GM12864 (cell line): Measurements from ENCODE around the gene SPCS1.

Source experiments
- DNase-seq: peaks from one replicate; pipeline ENCODE4 v3.0.0-alpha.2; 2011; ENCODE audit warnings: low read depth
- H3K4me3 ChIP-seq: 2 replicates; pipeline ENCODE4 v1.5.1; 2011; ENCODE audit warnings: mild to moderate bottlenecking, low read depth, low read length, control low read depth
- TF ChIP-seq, protein P1 (sequence below): IDR thresholded peaks from 2 replicates; pipeline ENCODE4 v1.5.1; 2011; ENCODE audit warnings: low read depth, mild to moderate bottlenecking, moderate library complexity, low read length, control low read depth, inconsistent platforms; ENCODE audit errors: missing control alignments

Gene SPCS1

GRCh38 chr3:52685285-52685708 lies 20.6 kb upstream of the SPCS1 start:
- peak; percentile 66 for DNase-seq
- peak overlapping the region; percentile 88 for H3K4me3 ChIP-seq
- TF ChIP-seq, protein P1, sequence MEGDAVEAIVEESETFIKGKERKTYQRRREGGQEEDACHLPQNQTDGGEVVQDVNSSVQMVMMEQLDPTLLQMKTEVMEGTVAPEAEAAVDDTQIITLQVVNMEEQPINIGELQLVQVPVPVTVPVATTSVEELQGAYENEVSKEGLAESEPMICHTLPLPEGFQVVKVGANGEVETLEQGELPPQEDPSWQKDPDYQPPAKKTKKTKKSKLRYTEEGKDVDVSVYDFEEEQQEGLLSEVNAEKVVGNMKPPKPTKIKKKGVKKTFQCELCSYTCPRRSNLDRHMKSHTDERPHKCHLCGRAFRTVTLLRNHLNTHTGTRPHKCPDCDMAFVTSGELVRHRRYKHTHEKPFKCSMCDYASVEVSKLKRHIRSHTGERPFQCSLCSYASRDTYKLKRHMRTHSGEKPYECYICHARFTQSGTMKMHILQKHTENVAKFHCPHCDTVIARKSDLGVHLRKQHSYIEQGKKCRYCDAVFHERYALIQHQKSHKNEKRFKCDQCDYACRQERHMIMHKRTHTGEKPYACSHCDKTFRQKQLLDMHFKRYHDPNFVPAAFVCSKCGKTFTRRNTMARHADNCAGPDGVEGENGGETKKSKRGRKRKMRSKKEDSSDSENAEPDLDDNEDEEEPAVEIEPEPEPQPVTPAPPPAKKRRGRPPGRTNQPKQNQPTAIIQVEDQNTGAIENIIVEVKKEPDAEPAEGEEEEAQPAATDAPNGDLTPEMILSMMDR = no peak

GRCh38 chr3:52685709-52686691 lies 19.9 kb upstream of the SPCS1 start, which contains the start of the genes GNL3 and PBRM1:
Gene GNL3, plus strand, starts transcription at chr3:52686032. Its CDS starts 61 bp downstream, at chr3:52686093.
Gene PBRM1, minus strand, starts transcription at chr3:52685913.
- TF ChIP-seq, protein P1 = no peak
- peak within 1 kb of the TSS; percentile 88 for H3K4me3 ChIP-seq
- DNase-seq = peak; percentile 90

DNA sequence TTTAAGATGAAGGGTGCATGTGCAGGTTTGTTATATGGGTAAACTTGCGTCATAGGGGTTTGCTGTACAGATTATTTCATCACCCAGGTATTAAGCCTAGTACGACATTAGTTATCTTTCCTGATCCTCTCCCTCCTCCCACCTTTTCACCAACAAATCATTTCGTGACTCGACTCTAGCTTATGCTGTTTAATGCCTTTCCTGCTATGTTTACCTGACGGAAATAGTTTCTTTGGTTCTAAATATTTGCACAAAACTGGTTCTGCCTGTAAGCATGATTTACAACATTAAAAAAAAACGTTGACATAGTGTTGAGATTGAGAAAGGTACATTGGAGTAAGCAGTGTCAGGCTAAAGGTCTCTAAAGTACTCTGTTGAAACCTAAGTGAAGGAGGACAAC lies 17.6 kb upstream of the SPCS1 start:
- H3K4me3 ChIP-seq = no peak overlapping the region
- TF ChIP-seq, protein P1 = no peak
- no peak for DNase-seq

DNA sequence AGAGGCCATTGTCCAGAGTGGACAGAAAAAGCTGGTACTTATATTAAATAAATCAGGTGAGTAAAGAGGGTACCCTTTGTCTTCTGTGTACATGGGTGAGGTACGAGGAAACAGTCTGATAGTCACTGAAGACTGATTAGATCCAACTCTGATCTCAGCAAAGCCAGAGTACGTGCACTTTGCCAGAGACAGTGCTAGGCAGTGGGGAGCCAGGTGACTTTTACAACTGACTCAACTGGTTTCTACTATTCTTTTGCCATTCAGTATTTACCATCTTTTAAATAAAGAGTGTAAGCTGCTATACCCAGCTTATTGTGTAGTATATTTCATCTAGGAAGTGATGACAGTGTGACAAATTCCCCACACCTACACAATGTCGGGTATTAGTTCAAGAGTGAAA lies 16.8 kb upstream of the SPCS1 start:
- no peak overlapping the region for H3K4me3 ChIP-seq
- TF ChIP-seq, protein P1 = no peak
- no peak for DNase-seq

GRCh38 chr3:52690560-52690959 lies 15.3 kb upstream of the SPCS1 start:
- TF ChIP-seq, protein P1 = no peak
- no peak overlapping the region for H3K4me3 ChIP-seq
- DNase-seq = no peak

GRCh38 chr3:52693071-52693470 lies 12.8 kb upstream of the SPCS1 start:
- H3K4me3 ChIP-seq = no peak overlapping the region
- TF ChIP-seq, protein P1 = no peak
- DNase-seq = no peak
